T47D (cell line): ENCODE results near the gene MYL5.

Experiments
- DNase-seq, 2 experiments: peaks; one replicate each; pipeline versions ENCODE4 v3.0.0 to v3.0.0-alpha.2; 2011 to 2012; ENCODE audit warnings: low read depth in 1 of 2, low spot score in 1 of 2
- JUND ChIP-seq: IDR thresholded peaks from 2 replicates; pipeline ENCODE4 v1.6.1; 2012; ENCODE audit warnings: low read depth
- in situ Hi-C: cut with HindIII; loops from 2 replicates; pipeline ENCODE4 v1.10.0; 2016; ENCODE audit warnings: low sequenced_read_pairs, low pct_unique_long_range_greater_than_20kb

Gene MYL5

DNA sequence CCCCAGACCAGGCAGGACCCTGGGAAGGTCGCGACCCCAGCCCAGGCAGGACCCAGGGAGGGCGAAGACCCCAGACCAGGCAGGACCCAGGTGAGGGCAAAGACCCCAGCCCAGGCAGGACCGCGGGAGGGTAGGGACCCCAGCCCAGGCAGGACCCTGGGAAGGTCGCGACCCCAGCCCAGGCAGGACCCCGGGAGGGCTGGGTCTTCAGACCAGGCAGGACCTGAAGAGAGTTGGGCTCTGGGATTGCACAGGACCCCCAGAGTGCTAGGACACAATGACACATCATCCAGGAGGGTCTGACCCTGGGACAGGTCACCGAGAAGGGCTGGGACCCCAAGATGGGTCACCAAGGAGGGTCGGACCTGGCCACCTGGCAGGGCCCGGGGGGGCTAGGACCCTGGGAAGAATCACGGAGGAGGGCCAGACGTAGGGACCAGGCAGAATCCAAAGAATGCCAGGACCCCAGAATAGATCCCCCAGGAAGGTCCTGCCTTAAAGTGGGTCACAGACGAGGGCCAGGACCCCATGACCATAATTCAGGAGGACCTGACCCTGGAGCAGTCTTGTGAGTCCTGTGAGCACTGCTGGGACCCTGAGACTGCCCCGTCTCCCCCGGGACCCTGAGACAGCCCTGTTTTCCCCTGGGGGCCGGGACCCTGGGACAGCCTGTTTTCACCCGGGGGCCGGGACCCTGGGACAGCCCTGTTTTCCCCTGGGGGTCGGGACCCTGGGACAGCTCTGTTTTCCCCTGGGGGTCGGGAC lies 32.7 kb downstream of the MYL5 start:
- no peak for TF ChIP-seq JUND
- in situ Hi-C loops, result no loop called here
- DNase-seq, result no peak

GRCh38 chr4:707929-708630 lies 33.7 kb downstream of the MYL5 start:
- in situ Hi-C loops, result no loop called here
- TF ChIP-seq JUND, result no peak

GRCh38 chr4:708631-708933 lies 34.2 kb downstream of the MYL5 start:
- no peak for TF ChIP-seq JUND
- in situ Hi-C loops, result no loop called here
- no peak for DNase-seq

More at GRCh38 chr4:707929-708630, 33.7 kb downstream of the MYL5 start:
- no peak for DNase-seq

DNA sequence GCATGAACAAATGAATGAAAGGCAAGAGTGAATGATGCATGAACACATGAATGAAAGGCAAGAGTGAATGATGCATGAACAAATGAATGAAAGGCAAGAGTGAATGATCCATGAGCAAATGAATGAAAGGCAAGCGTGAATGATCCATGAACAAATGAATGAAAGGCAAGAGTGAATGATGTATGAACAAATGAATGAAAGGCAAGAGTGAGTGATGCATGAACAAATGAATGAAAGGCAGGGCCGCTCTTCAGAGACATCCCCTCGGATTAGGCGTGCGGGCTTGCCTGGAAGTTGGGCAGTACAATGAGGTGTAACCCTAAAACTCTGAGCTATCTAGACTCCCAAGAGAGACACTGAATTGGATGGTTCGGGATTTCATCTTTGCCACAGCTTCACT lies 35.0 kb downstream of the MYL5 start:
- no peak for DNase-seq
- no peak for TF ChIP-seq JUND
- in situ Hi-C loops, result no loop called here

- DNase-seq, result no peak
- no peak for TF ChIP-seq JUND
- in situ Hi-C loops, result no loop called here
These were observed 35.8 kb downstream of the MYL5 start for GRCh38 chr4:710116-710515.

- TF ChIP-seq JUND, result no peak
- no peak for DNase-seq
- in situ Hi-C loops, result no loop called here
These were observed 36.6 kb downstream of the MYL5 start for GRCh38 chr4:710916-711315.

GRCh38 chr4:712093-712492 lies 37.8 kb downstream of the MYL5 start:
- no peak for DNase-seq
- in situ Hi-C loops, result no loop called here
- TF ChIP-seq JUND, result no peak

DNA sequence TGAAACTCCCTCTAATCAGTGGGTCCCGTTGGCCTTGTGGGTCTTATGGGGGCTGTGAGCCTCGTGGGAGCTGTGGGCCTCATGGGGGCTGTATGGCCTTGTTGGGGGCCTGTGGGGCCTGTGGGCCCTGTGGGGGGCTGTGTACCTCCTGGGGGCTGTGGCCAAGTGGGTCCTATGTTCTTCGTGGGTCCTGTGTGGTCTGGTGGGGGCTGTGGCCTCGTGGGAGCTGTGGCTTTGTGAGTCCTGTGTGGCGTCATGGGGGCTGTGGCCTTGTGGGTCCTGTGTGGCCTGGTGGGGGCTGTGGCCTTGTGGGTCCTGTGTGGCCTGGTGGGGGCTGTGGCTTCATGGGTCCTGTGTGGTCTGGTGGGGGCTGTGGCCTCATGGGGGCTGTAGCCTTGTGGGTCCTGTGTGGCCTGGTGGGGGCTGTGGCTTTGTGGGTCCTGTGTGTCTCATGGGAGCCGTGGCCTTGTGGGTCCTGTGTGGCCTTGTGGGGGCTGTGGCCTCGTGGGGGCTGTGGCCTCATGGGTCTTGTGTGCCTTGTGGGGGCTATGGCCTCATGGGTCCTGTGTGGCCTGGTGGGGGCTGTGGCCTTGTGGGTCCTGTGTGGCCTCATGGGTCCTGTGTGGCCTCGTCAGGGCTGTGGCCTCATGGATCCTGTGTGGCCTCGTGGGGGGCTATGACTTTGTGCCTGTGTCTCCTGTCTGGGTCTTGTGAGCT lies 38.7 kb downstream of the MYL5 start:
- in situ Hi-C loops, result no loop called here
- no peak for DNase-seq
- no peak for TF ChIP-seq JUND

- in situ Hi-C loops, result no loop called here
- TF ChIP-seq JUND, result no peak
- no peak for DNase-seq
These were observed 39.7 kb downstream of the MYL5 start for GRCh38 chr4:714087-714486.

GRCh38 chr4:717601-718320 lies 43.4 kb downstream of the MYL5 start:
- DNase-seq, result no peak
- no peak for TF ChIP-seq JUND
- in situ Hi-C loops, result no loop called here

DNA sequence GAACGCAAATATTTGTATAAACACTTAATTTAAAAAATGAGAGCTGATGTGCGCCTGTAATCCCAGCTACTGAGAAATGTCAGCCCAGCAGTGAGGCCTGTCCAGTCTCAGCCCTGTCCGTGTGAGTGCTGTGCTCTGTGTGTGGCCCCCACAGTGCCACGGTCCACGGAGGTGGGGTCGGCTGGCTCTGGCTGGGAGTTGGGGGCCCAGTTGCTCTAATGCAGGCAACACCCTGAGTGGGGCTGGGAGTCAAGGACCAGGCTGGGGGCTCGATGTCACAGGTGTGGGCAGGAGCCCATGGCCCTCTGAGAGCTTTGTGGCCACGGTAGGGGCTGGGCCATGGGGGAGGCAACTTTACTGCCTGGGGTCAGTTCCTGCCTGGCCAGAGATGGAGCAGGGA lies 44.1 kb downstream of the MYL5 start:
- in situ Hi-C loops, result no loop called here
- no peak for DNase-seq
- no peak for TF ChIP-seq JUND

GRCh38 chr4:720111-720860 lies 45.9 kb downstream of the MYL5 start:
- in situ Hi-C loops, result no loop called here
- no peak for TF ChIP-seq JUND
- DNase-seq, result no peak
